LNCAP (cell line): ENCODE results near the gene IRF3.

Experiments used
- CTCF ChIP-seq: fragments of 450-650 bp; IDR thresholded peaks from 2 replicates; pipeline ENCODE4 v1.5.1; 2017; ENCODE audit warnings: mild to moderate bottlenecking

The IRF3 gene

GRCh38 chr19:49679771-49680413 lies 14.2 kb upstream of the IRF3 start:
- TF ChIP-seq CTCF = no peak

GRCh38 chr19:49678985-49679770 lies 13.5 kb upstream of the IRF3 start:
- TF ChIP-seq CTCF = no peak

- TF ChIP-seq CTCF = peak; percentile 67
These were observed 12.4 kb upstream of the IRF3 start for GRCh38 chr19:49677901-49678674.

GRCh38 chr19:49677231-49677900 lies 11.7 kb upstream of the IRF3 start, which contains the start of gene PRMT1:
Gene PRMT1, plus strand, starts transcription at chr19:49677271. Its CDS starts 10 bp downstream, at chr19:49677281.
- no peak for TF ChIP-seq CTCF

GRCh38 chr19:49676784-49677230 lies 11.2 kb upstream of the IRF3 start:
- no peak for TF ChIP-seq CTCF

- no peak for TF ChIP-seq CTCF
These were observed 10.6 kb upstream of the IRF3 start for GRCh38 chr19:49676136-49676783.
